ENCODE results near the gene DHX16. TPM values are rescaled to one million over a fixed set of nuclear protein-coding genes. Genes with fewer than 3 reads are reported as not detected.
"Not testable (repeated sequence)": the region's sequence is repeated elsewhere in the genome, so short reads cannot be mapped to it uniquely, and the experiment has no call there.

DHX16 gene
- total RNA-seq, 1 experiment from 2014 or later = 44.5 TPM

DNA sequence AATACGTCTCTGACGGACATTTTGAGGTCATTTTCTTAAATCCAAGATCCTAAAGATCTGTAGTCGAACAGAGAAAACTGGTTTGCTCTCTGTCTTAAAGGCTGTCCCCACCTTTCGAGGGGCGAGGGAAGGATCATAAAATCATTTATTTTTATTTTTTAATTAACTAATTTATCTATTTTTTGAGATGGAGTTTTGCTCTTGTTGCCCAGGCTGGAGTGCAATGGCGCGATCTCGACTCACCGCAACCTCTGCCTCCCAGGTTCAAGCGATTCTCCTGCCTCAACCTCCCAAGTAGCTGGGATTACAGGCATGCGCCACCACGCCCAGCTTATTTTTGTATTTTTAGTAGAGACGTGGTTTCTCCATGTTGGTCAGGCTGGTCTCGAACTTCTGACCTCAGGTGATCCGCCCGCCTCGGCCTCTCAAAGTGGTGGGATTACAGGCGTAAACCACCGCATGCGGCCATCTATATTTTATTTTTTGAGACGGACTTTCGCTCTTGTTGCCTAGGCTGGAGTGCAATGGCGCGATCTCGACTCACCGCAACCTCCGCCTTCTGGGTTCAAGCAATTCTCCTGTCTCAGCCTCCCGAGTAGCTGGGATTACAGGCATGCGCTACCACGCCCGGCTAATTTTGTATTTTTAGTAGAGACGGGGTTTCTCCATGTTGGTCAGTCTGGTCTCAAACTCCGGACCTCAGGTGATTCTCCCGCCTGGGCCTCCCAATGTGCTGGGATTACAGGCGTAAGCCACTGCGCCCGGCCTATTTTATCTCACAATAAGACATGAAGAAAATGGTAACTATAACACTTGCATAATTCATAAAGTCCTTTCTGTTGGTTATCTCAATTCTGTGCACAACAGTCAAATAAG is 45.3 kb upstream of the DHX16 start:
- DNase-seq (ENCODE audit: low read depth, low spot score); in situ Hi-C loops (cut with HindIII; ENCODE audit: low pct_unique_long_range_greater_than_20kb, low sequenced_read_pairs); intact Hi-C loops (cut with micrococcal nuclease; ENCODE audit: unreplicated experiment); ATAC-seq; H3K9me3 ChIP-seq (ENCODE audit: control insufficient read depth, insufficient read depth, low read depth, low read length); H3K27me3 ChIP-seq (ENCODE audit: control insufficient read depth, insufficient read depth, low read length): not testable (repeated sequence)
- H3K27ac ChIP-seq (ENCODE audit: low read length) = peak overlapping the region; percentile 97
- peaks cover 20% of the 10 kb centered on the region for H3K4me1 ChIP-seq (ENCODE audit: control insufficient read depth, insufficient read depth, low read length)
- POLR2A ChIA-PET = interaction anchor here (0.6 kb wide), 1 partner anchor 29 kb away, joined by 5 read pairs; no protein-coding TSS in a partner anchor
- H3K4me3 ChIP-seq (ENCODE audit: low read depth in 2 of 2, low read length in 2 of 2) = peak overlapping the region; percentile 69 to 84
- CTCF ChIA-PET = interaction anchor here (0.6 to 0.7 kb wide), 2 partner anchors 83 to 1024 kb away, joined by 3 to 8 read pairs; no protein-coding TSS in a partner anchor
- H3K36me3 ChIP-seq (ENCODE audit: control insufficient read depth, insufficient read depth, low read length) = peaks cover 20% of the 10 kb centered on the region
- TSS peak; percentile 15 for BruUV-seq (replicated peaks)

DNA sequence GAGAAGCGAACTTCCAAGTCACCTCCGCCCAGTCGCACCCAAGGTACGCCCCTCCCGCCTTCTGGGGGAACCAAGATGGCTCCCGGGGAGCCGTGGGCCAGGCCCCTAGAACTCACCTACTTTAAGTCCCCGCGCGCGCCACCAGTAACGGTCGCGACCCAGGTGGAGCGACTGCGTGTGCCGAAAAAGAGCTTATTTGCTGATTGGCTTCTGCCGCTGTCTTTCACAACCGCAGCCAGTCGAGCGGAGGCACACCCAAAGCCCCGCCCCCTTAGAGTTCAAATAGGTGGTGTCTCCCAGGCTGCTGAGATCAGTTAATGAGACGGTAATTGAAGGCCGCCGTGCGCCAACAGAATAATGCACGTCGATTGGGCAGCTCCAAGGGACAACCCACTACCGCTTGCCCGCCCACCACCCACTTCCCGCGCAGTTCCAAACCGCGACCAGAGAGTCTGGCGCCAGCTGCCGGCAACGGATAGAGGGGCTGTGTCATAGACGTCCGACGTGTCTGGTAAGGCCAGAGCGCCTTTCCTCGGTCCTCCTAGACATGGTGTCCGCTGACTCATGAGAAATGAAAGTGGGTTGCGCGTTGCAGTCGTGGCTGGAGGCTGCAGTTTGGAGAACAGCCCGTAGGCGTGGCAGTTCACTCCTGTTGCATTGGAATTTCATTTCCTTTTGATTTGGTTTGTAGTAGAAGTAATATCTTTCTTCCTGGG is 44.5 kb upstream of the DHX16 start, which contains the start of gene MDC1:
MDC1 (minus strand) TSS at position 153 of the 716 bp plus-strand sequence. CDS start 2,106 bp downstream, outside the sequence.
- Histone ChIP-seq H3K36me3 (ENCODE audit: control insufficient read depth, insufficient read depth, low read length) (peaks cover 16% of the 10 kb centered on the region), H3K4me1 (ENCODE audit: control insufficient read depth, insufficient read depth, low read length) (peaks cover 15% of the 10 kb centered on the region), H3K27me3 (ENCODE audit: control insufficient read depth, insufficient read depth, low read length) (no peaks in the 10 kb centered on the region), H3K9me3 (ENCODE audit: control insufficient read depth, insufficient read depth, low read depth, low read length) (no peaks in the 10 kb centered on the region), H3K4me3 (ENCODE audit: low read depth in 2 of 2, low read length in 2 of 2) (peak within 1 kb of the TSS; percentile 69 to 85), H3K27ac (ENCODE audit: low read length) (peak within 1 kb of the TSS; percentile 100)
- peak; percentile 88 for ATAC-seq
- in situ Hi-C loops (cut with HindIII; ENCODE audit: low pct_unique_long_range_greater_than_20kb, low sequenced_read_pairs) (no loop called here), intact Hi-C loops (cut with micrococcal nuclease; ENCODE audit: unreplicated experiment) (no loop called here)
- ChIA-PET CTCF (interaction anchor here (0.6 to 0.7 kb wide), 4 partner anchors 13 to 1023 kb away, joined by 3 to 8 read pairs (median 4); no protein-coding TSS in a partner anchor), POLR2A (interaction anchor here (0.5 to 1.0 kb wide), 3 partner anchors 10 to 107 kb away, joined by 3 to 10 read pairs (median 5); no protein-coding TSS in a partner anchor)
- BruUV-seq (replicated peaks) = no TSS peak
- DNase-seq (ENCODE audit: low read depth, low spot score) = peak; percentile 98
- TF ChIP-seq TCF7L2 (IDR thresholded peaks at IDR 0.05; ENCODE audit: low read depth, low read length) = peak; percentile 75
- peak; percentile 91; the same call in 1 of the 2 replicates for TF ChIP-seq SIN3A (IDR thresholded peaks at IDR 0.05; ENCODE audit: borderline replicate concordance, insufficient read depth, low read depth, low read length)
- peak; percentile 95 for TF ChIP-seq POLR2AphosphoS5 (IDR thresholded peaks at IDR 0.05; ENCODE audit: low read depth, low read length)
- TF ChIP-seq, protein P1, sequence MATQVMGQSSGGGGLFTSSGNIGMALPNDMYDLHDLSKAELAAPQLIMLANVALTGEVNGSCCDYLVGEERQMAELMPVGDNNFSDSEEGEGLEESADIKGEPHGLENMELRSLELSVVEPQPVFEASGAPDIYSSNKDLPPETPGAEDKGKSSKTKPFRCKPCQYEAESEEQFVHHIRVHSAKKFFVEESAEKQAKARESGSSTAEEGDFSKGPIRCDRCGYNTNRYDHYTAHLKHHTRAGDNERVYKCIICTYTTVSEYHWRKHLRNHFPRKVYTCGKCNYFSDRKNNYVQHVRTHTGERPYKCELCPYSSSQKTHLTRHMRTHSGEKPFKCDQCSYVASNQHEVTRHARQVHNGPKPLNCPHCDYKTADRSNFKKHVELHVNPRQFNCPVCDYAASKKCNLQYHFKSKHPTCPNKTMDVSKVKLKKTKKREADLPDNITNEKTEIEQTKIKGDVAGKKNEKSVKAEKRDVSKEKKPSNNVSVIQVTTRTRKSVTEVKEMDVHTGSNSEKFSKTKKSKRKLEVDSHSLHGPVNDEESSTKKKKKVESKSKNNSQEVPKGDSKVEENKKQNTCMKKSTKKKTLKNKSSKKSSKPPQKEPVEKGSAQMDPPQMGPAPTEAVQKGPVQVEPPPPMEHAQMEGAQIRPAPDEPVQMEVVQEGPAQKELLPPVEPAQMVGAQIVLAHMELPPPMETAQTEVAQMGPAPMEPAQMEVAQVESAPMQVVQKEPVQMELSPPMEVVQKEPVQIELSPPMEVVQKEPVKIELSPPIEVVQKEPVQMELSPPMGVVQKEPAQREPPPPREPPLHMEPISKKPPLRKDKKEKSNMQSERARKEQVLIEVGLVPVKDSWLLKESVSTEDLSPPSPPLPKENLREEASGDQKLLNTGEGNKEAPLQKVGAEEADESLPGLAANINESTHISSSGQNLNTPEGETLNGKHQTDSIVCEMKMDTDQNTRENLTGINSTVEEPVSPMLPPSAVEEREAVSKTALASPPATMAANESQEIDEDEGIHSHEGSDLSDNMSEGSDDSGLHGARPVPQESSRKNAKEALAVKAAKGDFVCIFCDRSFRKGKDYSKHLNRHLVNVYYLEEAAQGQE (IDR thresholded peaks at IDR 0.05; ENCODE audit: insufficient read depth in 1 of 2, low read depth in 2 of 2, low read length in 1 of 2) = peak in 1 of 2 experiments; percentile 50; a peak in 1 of 4 replicates
- TF ChIP-seq, protein P2, sequence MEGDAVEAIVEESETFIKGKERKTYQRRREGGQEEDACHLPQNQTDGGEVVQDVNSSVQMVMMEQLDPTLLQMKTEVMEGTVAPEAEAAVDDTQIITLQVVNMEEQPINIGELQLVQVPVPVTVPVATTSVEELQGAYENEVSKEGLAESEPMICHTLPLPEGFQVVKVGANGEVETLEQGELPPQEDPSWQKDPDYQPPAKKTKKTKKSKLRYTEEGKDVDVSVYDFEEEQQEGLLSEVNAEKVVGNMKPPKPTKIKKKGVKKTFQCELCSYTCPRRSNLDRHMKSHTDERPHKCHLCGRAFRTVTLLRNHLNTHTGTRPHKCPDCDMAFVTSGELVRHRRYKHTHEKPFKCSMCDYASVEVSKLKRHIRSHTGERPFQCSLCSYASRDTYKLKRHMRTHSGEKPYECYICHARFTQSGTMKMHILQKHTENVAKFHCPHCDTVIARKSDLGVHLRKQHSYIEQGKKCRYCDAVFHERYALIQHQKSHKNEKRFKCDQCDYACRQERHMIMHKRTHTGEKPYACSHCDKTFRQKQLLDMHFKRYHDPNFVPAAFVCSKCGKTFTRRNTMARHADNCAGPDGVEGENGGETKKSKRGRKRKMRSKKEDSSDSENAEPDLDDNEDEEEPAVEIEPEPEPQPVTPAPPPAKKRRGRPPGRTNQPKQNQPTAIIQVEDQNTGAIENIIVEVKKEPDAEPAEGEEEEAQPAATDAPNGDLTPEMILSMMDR (IDR thresholded peaks at IDR 0.05) = no peak
